Endothelial cell of umbilical vein (primary cell): Measurements from ENCODE around the gene WDR48.

Experiments used
- EZH2 ChIP-seq: IDR thresholded peaks from 2 replicates; pipeline ENCODE4 v1.6.1; 2012; ENCODE audit warnings: borderline replicate concordance, low read depth, mild to moderate bottlenecking, moderate library complexity, low read length, inconsistent platforms; ENCODE audit not compliant: severe bottlenecking
- FOS ChIP-seq: IDR thresholded peaks from 2 replicates; pipeline ENCODE4 v1.6.1; 2011; ENCODE audit warnings: mild to moderate bottlenecking, low read length, moderate library complexity, borderline replicate concordance; ENCODE audit not compliant: insufficient read depth
- JUN ChIP-seq: IDR thresholded peaks from 2 replicates; pipeline ENCODE4 v1.6.1; 2011; ENCODE audit warnings: borderline replicate concordance, low read depth; ENCODE audit not compliant: insufficient read length, insufficient read depth
- POLR2A ChIP-seq: IDR thresholded peaks from 2 replicates; pipeline ENCODE4 v1.6.1; 2012; ENCODE audit warnings: low read depth, mild to moderate bottlenecking, control low read depth, low read length
- POLR2AphosphoS5 ChIP-seq: IDR thresholded peaks from 2 replicates; pipeline ENCODE4 v1.6.1; 2012; ENCODE audit warnings: low read depth, mild to moderate bottlenecking, control low read depth, low read length, moderate library complexity; ENCODE audit not compliant: insufficient read depth
- TF ChIP-seq, protein P1 (sequence below), 2 donors: IDR thresholded peaks; 1 replicate in 1 of 2; 2 replicates in 1 of 2; pipeline ENCODE4 v1.5.1; 2011; ENCODE audit warnings: low read length in 2 of 2, mild to moderate bottlenecking in 2 of 2, moderate library complexity in 2 of 2, control low read depth in 1 of 2, inconsistent platforms in 1 of 2, low read depth in 1 of 2; ENCODE audit not compliant: insufficient read depth in 1 of 2; ENCODE audit errors: extremely low read depth in 1 of 2
- TF ChIP-seq, protein P2 (sequence below): IDR thresholded peaks from 2 replicates; pipeline ENCODE4 v1.6.1; 2011; ENCODE audit not compliant: insufficient read depth, insufficient read length

DNA sequence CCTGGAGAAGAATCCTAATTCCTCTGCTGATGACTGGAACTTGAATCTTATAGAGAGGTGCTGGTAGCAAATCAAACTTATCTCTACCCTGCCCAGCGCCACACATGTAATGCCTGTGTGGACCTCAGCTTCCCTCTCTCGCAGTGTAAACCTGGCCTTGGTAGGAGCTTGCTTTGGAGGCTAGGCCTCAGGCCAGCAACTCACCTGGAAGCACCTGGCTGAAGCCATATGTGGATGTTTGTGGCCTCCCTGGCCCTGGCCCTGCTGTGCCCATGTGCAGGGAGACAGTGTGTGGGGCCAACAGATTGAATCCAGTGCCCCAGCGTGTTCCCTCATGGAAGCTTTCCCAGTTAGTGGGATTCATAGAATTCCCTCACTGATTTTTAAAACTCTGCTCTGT, 64.1 kb downstream of the WDR48 start:
- no peak for TF ChIP-seq POLR2AphosphoS5
- TF ChIP-seq, protein P1, sequence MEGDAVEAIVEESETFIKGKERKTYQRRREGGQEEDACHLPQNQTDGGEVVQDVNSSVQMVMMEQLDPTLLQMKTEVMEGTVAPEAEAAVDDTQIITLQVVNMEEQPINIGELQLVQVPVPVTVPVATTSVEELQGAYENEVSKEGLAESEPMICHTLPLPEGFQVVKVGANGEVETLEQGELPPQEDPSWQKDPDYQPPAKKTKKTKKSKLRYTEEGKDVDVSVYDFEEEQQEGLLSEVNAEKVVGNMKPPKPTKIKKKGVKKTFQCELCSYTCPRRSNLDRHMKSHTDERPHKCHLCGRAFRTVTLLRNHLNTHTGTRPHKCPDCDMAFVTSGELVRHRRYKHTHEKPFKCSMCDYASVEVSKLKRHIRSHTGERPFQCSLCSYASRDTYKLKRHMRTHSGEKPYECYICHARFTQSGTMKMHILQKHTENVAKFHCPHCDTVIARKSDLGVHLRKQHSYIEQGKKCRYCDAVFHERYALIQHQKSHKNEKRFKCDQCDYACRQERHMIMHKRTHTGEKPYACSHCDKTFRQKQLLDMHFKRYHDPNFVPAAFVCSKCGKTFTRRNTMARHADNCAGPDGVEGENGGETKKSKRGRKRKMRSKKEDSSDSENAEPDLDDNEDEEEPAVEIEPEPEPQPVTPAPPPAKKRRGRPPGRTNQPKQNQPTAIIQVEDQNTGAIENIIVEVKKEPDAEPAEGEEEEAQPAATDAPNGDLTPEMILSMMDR (IDR thresholded peaks at IDR 0.05; ENCODE audit: extremely low read depth in 1 of 2, insufficient read depth in 1 of 2, low read depth in 1 of 2, low read length in 2 of 2): no peak
- no peak for TF ChIP-seq EZH2
- TF ChIP-seq, protein P2, sequence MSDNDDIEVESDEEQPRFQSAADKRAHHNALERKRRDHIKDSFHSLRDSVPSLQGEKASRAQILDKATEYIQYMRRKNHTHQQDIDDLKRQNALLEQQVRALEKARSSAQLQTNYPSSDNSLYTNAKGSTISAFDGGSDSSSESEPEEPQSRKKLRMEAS: no peak
- no peak for TF ChIP-seq POLR2A
- TF ChIP-seq JUN: no peak
- no peak for TF ChIP-seq FOS
